CD14-positive monocyte (primary cell): ENCODE results near the gene NUP210. TPM values are rescaled to one million over a fixed set of nuclear protein-coding genes. Genes with fewer than 3 reads are reported as not detected.
"Not testable (repeated sequence)": the region's sequence is repeated elsewhere in the genome, so short reads cannot be mapped to it uniquely, and the experiment has no call there.

Source experiments
- DNase-seq, 3 donors: peaks; one replicate each; pipeline ENCODE4 v3.0.0-alpha.2; 2011 to 2022
- H2AFZ ChIP-seq: 2 replicates; pipeline ENCODE4 v1.6.0; 2012; ENCODE audit warnings: mild to moderate bottlenecking, low read depth, low read length, inconsistent platforms; ENCODE audit not compliant: insufficient read depth, poor library complexity, severe bottlenecking
- H3K27ac ChIP-seq, 2 donors: 1 replicate in 1 of 2; 2 replicates in 1 of 2; pipeline ENCODE4 v1.5.1; 2012 to 2013; ENCODE audit warnings: low read length in 2 of 2, control low read depth in 1 of 2, inconsistent platforms in 1 of 2, low read depth in 1 of 2, mild to moderate bottlenecking in 1 of 2
- H3K27me3 ChIP-seq, 2 donors: one replicate each; pipeline versions ENCODE4 v1.6.0 to v1.6.1; 2011 to 2013; ENCODE audit warnings: low read length in 2 of 2; ENCODE audit not compliant: control insufficient read depth in 2 of 2, insufficient read depth in 2 of 2
- H3K36me3 ChIP-seq, 2 donors: replicated peaks in 1 of 2; 1 replicate in 1 of 2; 2 replicates in 1 of 2; pipeline versions ENCODE4 v1.5.1 to v1.6.1; 2012 to 2013; ENCODE audit warnings: low read length in 2 of 2, control low read depth in 1 of 2, inconsistent platforms in 1 of 2, mild to moderate bottlenecking in 1 of 2; ENCODE audit not compliant: insufficient read depth in 2 of 2, control insufficient read depth in 1 of 2
- H3K4me1 ChIP-seq, 2 donors: 1 replicate in 1 of 2; 2 replicates in 1 of 2; pipeline versions ENCODE4 v1.5.1 to v1.6.1; 2012 to 2013; ENCODE audit warnings: low read length in 2 of 2, control low read depth in 1 of 2, inconsistent platforms in 1 of 2, mild to moderate bottlenecking in 1 of 2, moderate library complexity in 1 of 2; ENCODE audit not compliant: insufficient read depth in 2 of 2, control insufficient read depth in 1 of 2
- H3K4me2 ChIP-seq: replicated peaks from 2 replicates; pipeline ENCODE3; 2012; ENCODE audit warnings: low read length, moderate library complexity, mild to moderate bottlenecking; ENCODE audit not compliant: poor library complexity, severe bottlenecking; ENCODE audit errors: extremely low read depth
- H3K4me3 ChIP-seq, 3 experiments: fragments of 200-600 bp in 1 of 3; sonication (generic) in 1 of 3; replicated peaks in 1 of 3; 1 replicate in 2 of 3; 2 replicates in 1 of 3; pipeline ENCODE4 v1.5.1; 2011 to 2013; ENCODE audit warnings: low read length in 3 of 3, mild to moderate bottlenecking in 3 of 3, control low read depth in 2 of 3, low read depth in 2 of 3, inconsistent platforms in 1 of 3, moderate library complexity in 1 of 3
- H3K79me2 ChIP-seq: 2 replicates; pipeline ENCODE4 v1.6.0; 2012; ENCODE audit warnings: mild to moderate bottlenecking, control low read depth, inconsistent platforms, low read length, moderate library complexity; ENCODE audit not compliant: insufficient read depth
- H3K9ac ChIP-seq: 2 replicates; pipeline ENCODE4 v1.6.0; 2017; ENCODE audit warnings: low read length, mild to moderate bottlenecking; ENCODE audit not compliant: insufficient read depth, poor library complexity, severe bottlenecking
- H3K9me3 ChIP-seq, 2 donors: replicated peaks in 1 of 2; 1 replicate in 1 of 2; 2 replicates in 1 of 2; pipeline versions ENCODE4 v1.5.1 to v1.6.1; 2012 to 2013; ENCODE audit warnings: low read length in 2 of 2, control low read depth in 1 of 2; ENCODE audit not compliant: control insufficient read depth in 1 of 2, insufficient read depth in 1 of 2
- H4K20me1 ChIP-seq: 2 replicates; pipeline ENCODE4 v1.6.0; 2012; ENCODE audit warnings: mild to moderate bottlenecking, low read length, control low read depth, moderate library complexity; ENCODE audit not compliant: insufficient read depth
- H3K27ac Mint-ChIP-seq, 7 donors: one replicate each; pipeline ENCODE4 v1.8.0; 2020; ENCODE audit warnings: mild to moderate bottlenecking in 7 of 7, mixed read lengths in 7 of 7, moderate library complexity in 6 of 7, inconsistent platforms in 2 of 7
- H3K27me3 Mint-ChIP-seq, 3 donors: one replicate each; pipeline ENCODE4 v1.8.0; 2021 to 2022; ENCODE audit warnings: low read depth in 3 of 3, mild to moderate bottlenecking in 3 of 3, mixed read lengths in 3 of 3, moderate library complexity in 3 of 3, inconsistent platforms in 1 of 3
- H3K36me3 Mint-ChIP-seq, 2 donors: one replicate each; pipeline ENCODE4 v1.8.0; 2020; ENCODE audit warnings: mixed read lengths in 2 of 2, inconsistent platforms in 1 of 2, mild to moderate bottlenecking in 1 of 2
- H3K4me1 Mint-ChIP-seq: one replicate; pipeline ENCODE4 v1.8.0; 2020; ENCODE audit warnings: mild to moderate bottlenecking, mixed read lengths
- H3K4me3 Mint-ChIP-seq, 2 donors: one replicate each; pipeline ENCODE4 v1.8.0; 2020; ENCODE audit warnings: mild to moderate bottlenecking in 2 of 2, mixed read lengths in 2 of 2, moderate library complexity in 1 of 2
- H3K9me3 Mint-ChIP-seq, 7 donors: one replicate each; pipeline ENCODE4 v1.8.0; 2020 to 2022; ENCODE audit warnings: mixed read lengths in 7 of 7, mild to moderate bottlenecking in 6 of 7, moderate library complexity in 6 of 7, inconsistent platforms in 2 of 7
- WGBS: methylation state at CpG from one replicate; pipeline ENCODE4 v1.1.5; 2013; ENCODE audit warnings: missing lambda C conversion rate; ENCODE audit not compliant: insufficient coverage; 5-methylcytosine and 5-hydroxymethylcytosine counted together
- intact Hi-C, 2 donors: fragments of 100-400 bp; cut with micrococcal nuclease; formaldehyde crosslinking; loops; one replicate each; pipeline versions ENCODE4 v1.15.0 to v1.15.1; 2023
- polyA plus RNA-seq, 3 donors: library from polyadenylated mRNA; depleted of rRNA in 1 of 3; unstranded in 2 of 3; stranded (reverse) in 1 of 3; fragments of 300-500 nt in 2 of 3; fragments of >200 nt in 1 of 3; fragmentation: Illumina TruSeq in 2 of 3; gene quantifications; 1 replicate in 2 of 3; 2 replicates in 1 of 3; pipeline ENCODE4 v1.2.3, GENCODE V29; 2012 to 2021
- TF ChIP-seq, protein P1 (sequence below): fragments of 200-600 bp; IDR thresholded peaks from one replicate; pipeline ENCODE4 v1.8.0; 2022; ENCODE audit warnings: antibody characterized with exemption, mild to moderate bottlenecking

Gene NUP210
- polyA plus RNA-seq, 3 donors, result 7.9 to 43.5 (median 13.0) TPM

DNA sequence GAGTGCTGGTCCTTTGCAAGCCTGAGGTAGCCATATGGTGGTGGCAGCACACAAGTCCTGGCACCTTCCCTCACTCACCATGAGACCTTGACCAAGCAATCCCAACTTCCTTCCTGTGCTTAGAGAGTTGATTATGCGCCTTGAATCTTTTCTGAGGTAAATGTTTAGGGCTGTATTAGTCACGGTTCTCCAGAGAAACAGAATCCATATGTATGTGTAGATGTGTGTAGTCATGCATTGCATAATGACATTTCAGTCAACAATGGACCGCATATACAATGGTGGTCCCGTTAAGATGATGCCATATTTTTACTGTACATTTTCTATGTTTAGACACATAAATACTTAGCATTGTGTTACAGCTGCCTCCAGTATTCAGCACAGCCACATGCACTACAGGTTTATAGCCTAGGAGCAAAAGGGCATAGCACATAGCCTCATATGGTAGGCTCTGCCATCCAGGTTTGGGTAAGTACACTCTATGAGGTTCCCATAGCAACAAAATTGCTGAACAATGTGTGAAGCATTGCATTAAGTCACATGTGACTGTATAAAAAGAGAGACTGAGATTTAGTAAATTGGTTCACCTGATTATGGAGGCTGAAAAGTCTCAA lies 20.2 kb upstream of the NUP210 start:
- Histone ChIP-seq H3K27me3 (no peaks in the 10 kb centered on the region), H3K4me1 (no peaks in the 10 kb centered on the region), H4K20me1 (no peaks in the 10 kb centered on the region), H2AFZ (no peak overlapping the region), H3K36me3 (no peaks in the 10 kb centered on the region), H3K79me2 (no peaks in the 10 kb centered on the region), H3K9ac (no peak overlapping the region), H3K9me3 (no peaks in the 10 kb centered on the region), H3K4me2 (no peak overlapping the region), H3K4me3 (no peak overlapping the region), H3K27ac (no peak overlapping the region)
- intact Hi-C loops, result no loop called here
- Mint-ChIP-seq H3K4me3 (no peak overlapping the region), H3K36me3 (no peaks in the 10 kb centered on the region), H3K27ac (peak overlapping the region in 1 of 7 donors; percentile 53), H3K27me3 (peaks cover 0 to 8% (median 1%) of the 10 kb centered on the region in 3 donors), H3K4me1 (peaks cover 4% of the 10 kb centered on the region), H3K9me3 (peaks cover 0 to 1% (median 0%) of the 10 kb centered on the region in 7 donors)
- DNase-seq, result no peak
- WGBS, result 61% methylated on average over 2 of the region's 4 CpGs
- TF ChIP-seq, protein P1, sequence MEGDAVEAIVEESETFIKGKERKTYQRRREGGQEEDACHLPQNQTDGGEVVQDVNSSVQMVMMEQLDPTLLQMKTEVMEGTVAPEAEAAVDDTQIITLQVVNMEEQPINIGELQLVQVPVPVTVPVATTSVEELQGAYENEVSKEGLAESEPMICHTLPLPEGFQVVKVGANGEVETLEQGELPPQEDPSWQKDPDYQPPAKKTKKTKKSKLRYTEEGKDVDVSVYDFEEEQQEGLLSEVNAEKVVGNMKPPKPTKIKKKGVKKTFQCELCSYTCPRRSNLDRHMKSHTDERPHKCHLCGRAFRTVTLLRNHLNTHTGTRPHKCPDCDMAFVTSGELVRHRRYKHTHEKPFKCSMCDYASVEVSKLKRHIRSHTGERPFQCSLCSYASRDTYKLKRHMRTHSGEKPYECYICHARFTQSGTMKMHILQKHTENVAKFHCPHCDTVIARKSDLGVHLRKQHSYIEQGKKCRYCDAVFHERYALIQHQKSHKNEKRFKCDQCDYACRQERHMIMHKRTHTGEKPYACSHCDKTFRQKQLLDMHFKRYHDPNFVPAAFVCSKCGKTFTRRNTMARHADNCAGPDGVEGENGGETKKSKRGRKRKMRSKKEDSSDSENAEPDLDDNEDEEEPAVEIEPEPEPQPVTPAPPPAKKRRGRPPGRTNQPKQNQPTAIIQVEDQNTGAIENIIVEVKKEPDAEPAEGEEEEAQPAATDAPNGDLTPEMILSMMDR, result no peak

DNA sequence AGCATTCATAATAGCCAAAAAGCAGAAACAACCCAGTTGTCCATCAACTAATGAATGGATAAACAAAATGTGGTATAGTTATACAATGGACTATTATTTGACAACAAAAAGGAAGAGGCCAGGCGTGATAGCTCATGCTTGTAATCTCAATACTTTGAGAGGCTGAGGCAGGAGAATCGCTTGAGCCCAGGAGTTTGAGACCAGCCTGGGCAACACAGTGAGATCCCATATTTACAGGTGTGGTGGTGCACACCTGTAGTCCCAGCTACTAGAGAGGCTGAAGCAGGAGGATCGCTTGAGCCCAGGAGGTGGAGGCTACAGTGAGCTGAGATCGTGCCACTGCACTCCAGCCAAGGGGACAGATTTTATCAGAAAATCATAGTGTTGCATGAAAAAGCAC lies 16.1 kb upstream of the NUP210 start:
- intact Hi-C loops, H3K4me1 Mint-ChIP-seq, DNase-seq, H3K27ac Mint-ChIP-seq, H3K27me3 ChIP-seq, H3K27ac ChIP-seq, H3K79me2 ChIP-seq, H3K4me3 ChIP-seq, H3K36me3 Mint-ChIP-seq, H3K4me3 Mint-ChIP-seq, H3K9me3 ChIP-seq, H2AFZ ChIP-seq, H4K20me1 ChIP-seq, H3K4me1 ChIP-seq, H3K27me3 Mint-ChIP-seq, H3K9me3 Mint-ChIP-seq, H3K36me3 ChIP-seq, H3K9ac ChIP-seq, H3K4me2 ChIP-seq: not testable (repeated sequence)
- 96% methylated on average over 4 of the region's 4 CpGs for WGBS
